ENCODE data around the gene ZBTB38. TPM values are rescaled to one million over a fixed set of nuclear protein-coding genes. Genes with fewer than 3 reads are reported as not detected.
A peak's percentile ranks its signal among the peaks of the same experiment; 100 is the strongest.

ZBTB38 gene
- total RNA-seq, 1 donor from 2014 or later, result 14.5 TPM

GRCh38 chr3:141402476-141403171 is 34.3 kb downstream of the ZBTB38 start:
- Mint-ChIP-seq H3K27ac (peak overlapping the region; percentile 75), H3K4me1 (peaks cover 13% of the 10 kb centered on the region), H3K9me3 (no peaks in the 10 kb centered on the region), H3K27me3 (no peaks in the 10 kb centered on the region), H3K4me3 (peak overlapping the region; percentile 84), H3K36me3 (ENCODE audit: low read depth) (peaks cover 22% of the 10 kb centered on the region)
- intact Hi-C loops (cut with micrococcal nuclease), result loop anchor here (1.0 to 5.0 kb wide), 2 partner anchors 9 to 40 kb away; no protein-coding TSS in a partner anchor
- DNase-seq, result peak; percentile 85

GRCh38 chr3:141403576-141403975 is 35.3 kb downstream of the ZBTB38 start:
- Mint-ChIP-seq H3K27ac (no peak overlapping the region), H3K4me3 (no peak overlapping the region)
- intact Hi-C loops (cut with micrococcal nuclease), result loop anchor here (1.0 to 5.0 kb wide), 2 partner anchors 8 to 39 kb away; no protein-coding TSS in a partner anchor

GRCh38 chr3:141405025-141405424 is 36.7 kb downstream of the ZBTB38 start:
- no peaks in the 10 kb centered on the region for H3K27me3 Mint-ChIP-seq
- H3K4me1 Mint-ChIP-seq, result peaks cover 14% of the 10 kb centered on the region
- intact Hi-C loops (cut with micrococcal nuclease), result no loop called here
- no peaks in the 10 kb centered on the region for H3K9me3 Mint-ChIP-seq
- H3K27ac Mint-ChIP-seq, result no peak overlapping the region
- no peak for DNase-seq
- H3K36me3 Mint-ChIP-seq (ENCODE audit: low read depth), result peaks cover 28% of the 10 kb centered on the region
- H3K4me3 Mint-ChIP-seq, result no peak overlapping the region

More at GRCh38 chr3:141403576-141403975, 35.3 kb downstream of the ZBTB38 start:
- no peaks in the 10 kb centered on the region for H3K27me3 Mint-ChIP-seq
- peaks cover 13% of the 10 kb centered on the region for H3K4me1 Mint-ChIP-seq
- no peak for DNase-seq
- peaks cover 22% of the 10 kb centered on the region for H3K36me3 Mint-ChIP-seq (ENCODE audit: low read depth)
- H3K9me3 Mint-ChIP-seq, result no peaks in the 10 kb centered on the region

GRCh38 chr3:141405591-141405990 is 37.3 kb downstream of the ZBTB38 start:
- peaks cover 28% of the 10 kb centered on the region for H3K36me3 Mint-ChIP-seq (ENCODE audit: low read depth)
- H3K9me3 Mint-ChIP-seq, result no peaks in the 10 kb centered on the region
- H3K27me3 Mint-ChIP-seq, result no peaks in the 10 kb centered on the region
- no peak overlapping the region for H3K4me3 Mint-ChIP-seq
- no peak overlapping the region for H3K27ac Mint-ChIP-seq
- no peak for DNase-seq
- intact Hi-C loops (cut with micrococcal nuclease), result no loop called here
- peaks cover 17% of the 10 kb centered on the region for H3K4me1 Mint-ChIP-seq

GRCh38 chr3:141406265-141406664 is 38.0 kb downstream of the ZBTB38 start:
- peaks cover 28% of the 10 kb centered on the region for H3K36me3 Mint-ChIP-seq (ENCODE audit: low read depth)
- H3K27ac Mint-ChIP-seq, result no peak overlapping the region
- no peak overlapping the region for H3K4me3 Mint-ChIP-seq
- intact Hi-C loops (cut with micrococcal nuclease), result no loop called here
- no peaks in the 10 kb centered on the region for H3K27me3 Mint-ChIP-seq
- H3K4me1 Mint-ChIP-seq, result peaks cover 22% of the 10 kb centered on the region
- no peaks in the 10 kb centered on the region for H3K9me3 Mint-ChIP-seq
- DNase-seq, result no peak

GRCh38 chr3:141407047-141407446 is 38.7 kb downstream of the ZBTB38 start:
- Mint-ChIP-seq H3K4me1 (peaks cover 26% of the 10 kb centered on the region), H3K27ac (no peak overlapping the region)
- intact Hi-C loops (cut with micrococcal nuclease), result no loop called here

GRCh38 chr3:141407825-141408224 is 39.5 kb downstream of the ZBTB38 start:
- intact Hi-C loops (cut with micrococcal nuclease), result no loop called here
- H3K36me3 Mint-ChIP-seq (ENCODE audit: low read depth), result peaks cover 28% of the 10 kb centered on the region

More at GRCh38 chr3:141407047-141407446, 38.7 kb downstream of the ZBTB38 start:
- H3K36me3 Mint-ChIP-seq (ENCODE audit: low read depth), result peaks cover 28% of the 10 kb centered on the region
- no peak for DNase-seq
- H3K27me3 Mint-ChIP-seq, result no peaks in the 10 kb centered on the region
- H3K4me3 Mint-ChIP-seq, result no peak overlapping the region
- H3K9me3 Mint-ChIP-seq, result no peaks in the 10 kb centered on the region

GRCh38 chr3:141408596-141408995 is 40.3 kb downstream of the ZBTB38 start:
- no peak overlapping the region for H3K4me3 Mint-ChIP-seq
- no peak overlapping the region for H3K27ac Mint-ChIP-seq
- H3K9me3 Mint-ChIP-seq, result peaks cover 4% of the 10 kb centered on the region
- intact Hi-C loops (cut with micrococcal nuclease), result no loop called here
- peaks cover 37% of the 10 kb centered on the region for H3K4me1 Mint-ChIP-seq
- peaks cover 34% of the 10 kb centered on the region for H3K36me3 Mint-ChIP-seq (ENCODE audit: low read depth)
- no peaks in the 10 kb centered on the region for H3K27me3 Mint-ChIP-seq
- no peak for DNase-seq

More at GRCh38 chr3:141407825-141408224, 39.5 kb downstream of the ZBTB38 start:
- Mint-ChIP-seq H3K27me3 (no peaks in the 10 kb centered on the region), H3K4me1 (peaks cover 34% of the 10 kb centered on the region), H3K9me3 (no peaks in the 10 kb centered on the region), H3K4me3 (no peak overlapping the region), H3K27ac (no peak overlapping the region)
- DNase-seq, result no peak

GRCh38 chr3:141409940-141410241 is 41.6 kb downstream of the ZBTB38 start:
- intact Hi-C loops (cut with micrococcal nuclease), result loop anchor here (2.0 to 5.0 kb wide), 5 partner anchors 38 to 467 kb away; partner anchors contain the start of genes ATP1B3, PXYLP1 and RASA2
- H3K27me3 Mint-ChIP-seq, result no peaks in the 10 kb centered on the region
- H3K4me3 Mint-ChIP-seq, result no peak overlapping the region
- peaks cover 4% of the 10 kb centered on the region for H3K9me3 Mint-ChIP-seq
- peaks cover 46% of the 10 kb centered on the region for H3K4me1 Mint-ChIP-seq
- H3K27ac Mint-ChIP-seq, result peak overlapping the region; percentile 65
- DNase-seq, result no peak
- peaks cover 37% of the 10 kb centered on the region for H3K36me3 Mint-ChIP-seq (ENCODE audit: low read depth)

GRCh38 chr3:141410408-141410807 is 42.1 kb downstream of the ZBTB38 start:
- no peak for DNase-seq
- peaks cover 4% of the 10 kb centered on the region for H3K9me3 Mint-ChIP-seq
- peak overlapping the region; percentile 64 for H3K27ac Mint-ChIP-seq
- H3K4me3 Mint-ChIP-seq, result no peak overlapping the region
- peaks cover 48% of the 10 kb centered on the region for H3K4me1 Mint-ChIP-seq
- intact Hi-C loops (cut with micrococcal nuclease), result loop anchor here (2.0 to 5.0 kb wide), 5 partner anchors 38 to 467 kb away; partner anchors contain the start of genes ATP1B3, PXYLP1 and RASA2
- H3K36me3 Mint-ChIP-seq (ENCODE audit: low read depth), result peaks cover 38% of the 10 kb centered on the region
- no peaks in the 10 kb centered on the region for H3K27me3 Mint-ChIP-seq

- Mint-ChIP-seq H3K9me3 (peaks cover 4% of the 10 kb centered on the region), H3K36me3 (ENCODE audit: low read depth) (peaks cover 36% of the 10 kb centered on the region), H3K27ac (peak overlapping the region; percentile 99), H3K4me3 (peak overlapping the region; percentile 83), H3K27me3 (no peaks in the 10 kb centered on the region), H3K4me1 (peaks cover 48% of the 10 kb centered on the region)
- no peak for DNase-seq
- intact Hi-C loops (cut with micrococcal nuclease), result loop anchor here (1.0 to 5.0 kb wide), 6 partner anchors 8 to 466 kb away; partner anchors contain the start of genes ATP1B3, PXYLP1 and RASA2
Observed at GRCh38 chr3:141410846-141411245, 42.5 kb downstream of the ZBTB38 start.

GRCh38 chr3:141411251-141411771 is 43.0 kb downstream of the ZBTB38 start:
- DNase-seq, result peak; percentile 82
- intact Hi-C loops (cut with micrococcal nuclease), result loop anchor here (1.0 to 5.0 kb wide), 6 partner anchors 8 to 466 kb away; partner anchors contain the start of genes ATP1B3, PXYLP1 and RASA2
- peaks cover 4% of the 10 kb centered on the region for H3K9me3 Mint-ChIP-seq
- H3K4me3 Mint-ChIP-seq, result peak overlapping the region; percentile 83
- H3K27ac Mint-ChIP-seq, result peak overlapping the region; percentile 99
- H3K27me3 Mint-ChIP-seq, result no peaks in the 10 kb centered on the region
- peaks cover 48% of the 10 kb centered on the region for H3K4me1 Mint-ChIP-seq
- peaks cover 33% of the 10 kb centered on the region for H3K36me3 Mint-ChIP-seq (ENCODE audit: low read depth)

- peak overlapping the region; percentile 83 for H3K4me3 Mint-ChIP-seq
- H3K27ac Mint-ChIP-seq, result peak overlapping the region; percentile 99
- no peaks in the 10 kb centered on the region for H3K27me3 Mint-ChIP-seq
- H3K9me3 Mint-ChIP-seq, result peaks cover 4% of the 10 kb centered on the region
- H3K4me1 Mint-ChIP-seq, result peaks cover 48% of the 10 kb centered on the region
- intact Hi-C loops (cut with micrococcal nuclease), result loop anchor here (5.0 kb wide), 4 partner anchors 40 to 465 kb away; partner anchors contain the start of genes ATP1B3, PXYLP1 and RASA2
- peak; percentile 88 for DNase-seq
- H3K36me3 Mint-ChIP-seq (ENCODE audit: low read depth), result peaks cover 38% of the 10 kb centered on the region
Observed at GRCh38 chr3:141412087-141412935, 44.0 kb downstream of the ZBTB38 start.

Measured in activated CD4-positive, alpha-beta T cell treated with anti-CD3 and anti-CD28 coated beads, Interleukin-2, amount 10 ng/mL, durations not matched to agents 24 days and 14 days (primary cell).